ENCODE results near the gene RBFOX2.

DNA sequence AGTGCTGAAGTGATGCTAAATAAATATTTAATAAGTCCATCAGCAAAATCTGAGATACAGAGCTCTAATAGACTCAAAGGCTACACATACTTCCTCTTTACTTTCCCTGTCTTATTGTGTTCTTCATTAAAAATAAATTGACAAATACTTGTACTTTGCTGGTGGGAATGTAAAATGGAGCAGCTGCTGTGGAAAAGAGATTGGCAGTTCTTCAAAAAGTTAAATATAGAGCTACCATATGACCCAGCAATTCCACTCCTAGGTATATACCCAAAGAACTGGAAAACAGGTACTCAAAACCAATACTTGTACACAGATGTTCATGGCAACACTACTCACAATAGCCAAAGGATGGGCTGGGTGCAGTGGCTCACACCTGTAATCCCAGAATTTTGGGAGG, 76.0 kb downstream of the RBFOX2 start:
- no peak for TF ChIP-seq CTCF (conservative IDR thresholded peaks at IDR 0.05 in 1 of 2, IDR thresholded peaks at IDR 0.05 in 1 of 2; ENCODE audit: low read depth in 1 of 2, low read length in 2 of 2)
- TF ChIP-seq EZH2 (IDR thresholded peaks at IDR 0.05; ENCODE audit: low read length, missing control alignments), result no peak

Data from fibroblast of lung (primary cell).